SU-DHL-6 (cell line): ENCODE measurements around the gene ETNK2.

Source experiments
- H2AFZ ChIP-seq: fragments of 200-600 bp; sonication (generic); 2 replicates; pipeline ENCODE4 v1.6.1; 2014; ENCODE audit warnings: low read depth, mild to moderate bottlenecking, moderate library complexity, mixed read lengths, antibody characterized with exemption, low read length; ENCODE audit not compliant: severe bottlenecking
- H3F3A ChIP-seq: fragments of 200-600 bp; shearing (Covaris generic); 2 replicates; pipeline ENCODE4 v1.6.0; 2016; ENCODE audit warnings: antibody characterized with exemption, mild to moderate bottlenecking; ENCODE audit not compliant: insufficient read depth
- H3K27ac ChIP-seq: fragments of 200-600 bp; sonication (generic); 2 replicates; pipeline ENCODE4 v1.5.1; 2016; ENCODE audit warnings: low read depth, mild to moderate bottlenecking, low read length, moderate library complexity, mixed read lengths
- H3K27me3 ChIP-seq: fragments of 200-600 bp; sonication (generic), shearing (Covaris generic); 2 replicates; pipeline ENCODE4 v1.6.0; 2014; ENCODE audit warnings: mild to moderate bottlenecking, low read length
- H3K36me3 ChIP-seq: fragments of 200-600 bp; sonication (generic); 2 replicates; pipeline ENCODE4 v1.6.1; 2014; ENCODE audit warnings: mild to moderate bottlenecking, low read length, mixed read lengths
- H3K4me2 ChIP-seq: fragments of 300-600, 200-600 bp; shearing (Covaris generic), sonication (generic); 2 replicates; pipeline ENCODE4 v1.6.0; 2014; ENCODE audit warnings: low read length, low read depth, mild to moderate bottlenecking; ENCODE audit not compliant: poor library complexity, severe bottlenecking
- H3K4me3 ChIP-seq: fragments of 200-600 bp; sonication (generic); 2 replicates; pipeline ENCODE4 v1.5.1; 2014; ENCODE audit warnings: antibody characterized with exemption, low read length, mild to moderate bottlenecking, mixed read lengths; ENCODE audit not compliant: insufficient read depth, poor library complexity, severe bottlenecking
- H3K79me2 ChIP-seq: fragments of 200-600 bp; sonication (generic); 2 replicates; pipeline ENCODE4 v1.6.1; 2014; ENCODE audit warnings: mild to moderate bottlenecking, low read length, moderate library complexity; ENCODE audit not compliant: insufficient read depth
- H3K9ac ChIP-seq: fragments of 200-600 bp; sonication (generic); 2 replicates; pipeline ENCODE4 v1.7.0; 2014; ENCODE audit warnings: mild to moderate bottlenecking, low read length
- H3K9me2 ChIP-seq: fragments of 200-600 bp; sonication (generic); replicated peaks from 2 replicates; pipeline ENCODE4 v1.6.1; 2014; ENCODE audit warnings: low read length; ENCODE audit not compliant: insufficient read depth
- H3K9me3 ChIP-seq: fragments of 200-600 bp; sonication (generic); 2 replicates; pipeline ENCODE4 v1.6.1; 2014; ENCODE audit warnings: low read length, mixed read lengths; ENCODE audit not compliant: insufficient read depth
- H4K20me1 ChIP-seq: fragments of 200-600 bp; sonication (generic); 2 replicates; pipeline ENCODE4 v1.6.1; 2014; ENCODE audit warnings: low read depth, mild to moderate bottlenecking, antibody characterized with exemption, low read length, moderate library complexity, mixed read lengths
- CTCF ChIP-seq: fragments of 200-600 bp; sonication (generic); IDR thresholded peaks from one replicate; pipeline ENCODE4 v1.5.1; 2017; ENCODE audit warnings: antibody characterized with exemption, mild to moderate bottlenecking, low read length, moderate library complexity; ENCODE audit not compliant: insufficient read depth, poor library complexity, severe bottlenecking
- EZH2phosphoT487 ChIP-seq: fragments of 200-600 bp; sonication (generic), shearing (Covaris generic); conservative IDR thresholded peaks from 2 replicates; pipeline ENCODE4 v1.6.1; 2018; ENCODE audit warnings: mild to moderate bottlenecking, antibody characterized with exemption, low read length, moderate library complexity, mixed read lengths

The ETNK2 gene

GRCh38 chr1:204188959-204189639 lies 37.3 kb upstream of the ETNK2 start:
- Histone ChIP-seq H3K4me3 (no peak overlapping the region), H3F3A (no peaks in the 10 kb centered on the region), H3K27ac (no peak overlapping the region), H3K9ac (no peak overlapping the region), H3K27me3 (no peaks in the 10 kb centered on the region), H3K9me2 (no peaks in the 10 kb centered on the region), H3K9me3 (no peaks in the 10 kb centered on the region), H3K36me3 (no peaks in the 10 kb centered on the region), H4K20me1 (no peaks in the 10 kb centered on the region), H3K4me2 (no peak overlapping the region), H3K79me2 (no peaks in the 10 kb centered on the region), H2AFZ (no peak overlapping the region)
- no peak for TF ChIP-seq CTCF
- TF ChIP-seq EZH2phosphoT487: no peak

- Histone ChIP-seq H3K4me3 (no peak overlapping the region), H3K4me2 (no peak overlapping the region), H3K79me2 (no peaks in the 10 kb centered on the region), H2AFZ (no peak overlapping the region), H3K36me3 (no peaks in the 10 kb centered on the region), H3K27me3 (no peaks in the 10 kb centered on the region), H3F3A (no peaks in the 10 kb centered on the region), H3K9ac (no peak overlapping the region), H4K20me1 (no peaks in the 10 kb centered on the region), H3K9me3 (no peaks in the 10 kb centered on the region), H3K27ac (no peak overlapping the region), H3K9me2 (no peaks in the 10 kb centered on the region)
- no peak for TF ChIP-seq CTCF
- TF ChIP-seq EZH2phosphoT487: no peak
Measured at GRCh38 chr1:204186597-204186996, 34.8 kb upstream of the ETNK2 start.

GRCh38 chr1:204181116-204181515 lies 29.3 kb upstream of the ETNK2 start:
- Histone ChIP-seq H3K9me3 (no peaks in the 10 kb centered on the region), H3K27ac (no peak overlapping the region), H3K4me3 (no peak overlapping the region), H3K27me3 (no peaks in the 10 kb centered on the region), H3K4me2 (no peak overlapping the region), H3K9me2 (no peaks in the 10 kb centered on the region), H3K9ac (no peak overlapping the region), H3F3A (no peaks in the 10 kb centered on the region), H3K79me2 (no peaks in the 10 kb centered on the region), H2AFZ (no peak overlapping the region), H3K36me3 (no peaks in the 10 kb centered on the region), H4K20me1 (no peaks in the 10 kb centered on the region)
- no peak for TF ChIP-seq CTCF
